H1 (cell line): ENCODE measurements around the gene BAG1. TPM values are rescaled to one million over a fixed set of nuclear protein-coding genes. Genes with fewer than 3 reads are reported as not detected.

Experiments
- BACH1 ChIP-seq: IDR thresholded peaks from 2 replicates; pipeline ENCODE4 v1.6.1; 2012; ENCODE audit warnings: low read length, improper control_type of control experiment
- POLR2AphosphoS5 ChIP-seq: IDR thresholded peaks from 2 replicates; pipeline ENCODE4 v1.6.1; 2011; ENCODE audit warnings: low read depth, low read length
- SP1 ChIP-seq: IDR thresholded peaks from 2 replicates; pipeline ENCODE4 v1.6.1; 2011; ENCODE audit warnings: low read depth, low read length
- SUZ12 ChIP-seq: fragments of 200-600 bp; sonication (generic); IDR thresholded peaks from 2 replicates; pipeline ENCODE4 v1.6.1; 2012; ENCODE audit warnings: mild to moderate bottlenecking, inconsistent platforms, low read length, moderate library complexity, mixed read lengths
- polyA plus RNA-seq, 7 experiments: library from polyadenylated mRNA; depleted of rRNA in 3 of 7; stranded (reverse) in 5 of 7; unstranded in 2 of 7; fragments of >200 nt in 5 of 7; fragments of 200-250 nt in 2 of 7; gene quantifications; 1 replicate in 5 of 7; 2 replicates in 1 of 7; 4 replicates in 1 of 7; pipeline versions ENCODE4 v1.2.1 to v1.2.3, GENCODE V29; 2011 to 2013; ENCODE audit warnings: missing spikeins in 2 of 7, mixed read lengths in 2 of 7
- total RNA-seq: library from RNA; stranded (reverse); fragmentation: NEBNext Ultra II Directional; extraction: Animal tissue kit (Norgen Biotek cat#: 25700); gene quantifications from 2 replicates; pipeline ENCODE4 v1.2.1, GENCODE V29; 2021
- TF ChIP-seq, protein P1 (sequence below): IDR thresholded peaks from 2 replicates; pipeline ENCODE4 v1.6.1; 2012; ENCODE audit warnings: inconsistent platforms

Gene BAG1
- total and polyA plus RNA-seq, 2 of the 8 experiments (the other 6 are each of a cell fraction or from before 2014, with no cell fraction given) = 14.7 to 59.8 TPM

DNA sequence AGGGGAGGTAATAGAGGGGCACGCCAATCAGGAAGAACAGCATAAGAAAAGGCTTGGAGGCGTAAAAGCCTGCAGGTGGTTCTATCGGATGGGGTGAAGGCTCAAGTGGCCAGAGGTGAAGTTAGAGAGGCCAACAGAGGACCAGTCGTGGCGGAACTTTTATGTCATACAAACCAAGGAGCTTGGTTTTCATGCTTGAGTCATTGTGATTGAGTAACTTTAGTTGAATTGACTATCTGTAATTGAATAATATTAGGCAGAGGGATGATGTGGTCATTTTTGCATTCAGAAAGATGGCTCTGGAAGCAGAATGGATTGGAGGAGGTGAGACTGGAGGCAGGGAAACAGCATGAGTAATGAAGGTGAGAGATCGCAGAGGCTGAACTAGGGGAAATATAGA lies 31.7 kb downstream of the BAG1 start (continued):
- TF ChIP-seq POLR2AphosphoS5 (no peak), SP1 (no peak), SUZ12 (no peak), BACH1 (no peak)
- TF ChIP-seq, protein P1, sequence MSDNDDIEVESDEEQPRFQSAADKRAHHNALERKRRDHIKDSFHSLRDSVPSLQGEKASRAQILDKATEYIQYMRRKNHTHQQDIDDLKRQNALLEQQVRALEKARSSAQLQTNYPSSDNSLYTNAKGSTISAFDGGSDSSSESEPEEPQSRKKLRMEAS = no peak
